Spinal cord (tissue), 10 donors: Measurements from ENCODE around the gene CPA2. TPM values are rescaled to one million over a fixed set of nuclear protein-coding genes. Genes with fewer than 3 reads are reported as not detected.
A peak's percentile ranks its signal among the peaks of the same experiment; 100 is the strongest.
"Not testable (repeated sequence)": the region's sequence is repeated elsewhere in the genome, so short reads cannot be mapped to it uniquely, and the experiment has no call there.

Source experiments
- DNase-seq, 6 donors: peaks; one replicate each; pipeline versions ENCODE4 v3.0.0 to v3.0.0-alpha.2; 2013 to 2015; ENCODE audit warnings: low spot score in 6 of 6, low read depth in 4 of 6
- H3K27ac ChIP-seq: one replicate; pipeline ENCODE4 v1.5.1; 2013; ENCODE audit warnings: low read depth, low read length, control low read depth
- H3K27me3 ChIP-seq: one replicate; pipeline ENCODE4 v1.6.1; 2013; ENCODE audit warnings: low read length; ENCODE audit not compliant: control insufficient read depth, insufficient read depth
- H3K36me3 ChIP-seq: one replicate; pipeline ENCODE4 v1.6.1; 2013; ENCODE audit warnings: low read length; ENCODE audit not compliant: control insufficient read depth, insufficient read depth
- H3K4me1 ChIP-seq: one replicate; pipeline ENCODE4 v1.6.1; 2013; ENCODE audit warnings: low read length; ENCODE audit not compliant: control insufficient read depth, insufficient read depth
- H3K4me3 ChIP-seq: one replicate; pipeline ENCODE4 v1.5.1; 2013; ENCODE audit warnings: low read depth, low read length, control low read depth
- H3K9me3 ChIP-seq: one replicate; pipeline ENCODE4 v1.6.1; 2013; ENCODE audit warnings: low read length; ENCODE audit not compliant: control insufficient read depth, insufficient read depth
- WGBS: methylation state at CpG from one replicate; pipeline ENCODE4 v1.1.5; 2013; ENCODE audit warnings: missing lambda C conversion rate; ENCODE audit not compliant: insufficient coverage; 5-methylcytosine and 5-hydroxymethylcytosine counted together
- polyA plus RNA-seq, 2 donors: library from polyadenylated mRNA; unstranded; fragments of 120-200 nt; gene quantifications; one replicate each; pipeline ENCODE4 v1.2.1, GENCODE V29; 2013; ENCODE audit not compliant: insufficient read length in 2 of 2
- total RNA-seq, 2 donors: library from RNA; depleted of rRNA in 1 of 2; stranded (reverse); fragments of 120-200 nt in 1 of 2; fragments of >200 nt in 1 of 2; gene quantifications; one replicate each; pipeline versions ENCODE4 v1.2.3 to v1.2.4, GENCODE V29; 2013 to 2014
- donor health status: healthy.

The CPA2 gene
- total and polyA plus RNA-seq, 4 donors, result 0.21 to 0.39 (median 0.35) TPM; not detected in 1

- H3K36me3 ChIP-seq, H3K4me1 ChIP-seq, H3K27ac ChIP-seq, H3K27me3 ChIP-seq, H3K9me3 ChIP-seq, H3K4me3 ChIP-seq, DNase-seq: not testable (repeated sequence)
- WGBS, result 97% methylated on average over 4 of the region's 5 CpGs
These were observed 17.8 kb upstream of the CPA2 start for GRCh38 chr7:130248842-130249241.

GRCh38 chr7:130249626-130250025 lies 17.0 kb upstream of the CPA2 start:
- H3K4me3 ChIP-seq, DNase-seq, H3K27ac ChIP-seq, H3K9me3 ChIP-seq, H3K36me3 ChIP-seq, H3K27me3 ChIP-seq, H3K4me1 ChIP-seq: not testable (repeated sequence)
- WGBS, result no CpG with 5 or more reads among the region's 3 CpGs

GRCh38 chr7:130254555-130254954 lies 12.1 kb upstream of the CPA2 start:
- H3K4me3 ChIP-seq, result no peak overlapping the region
- no peaks in the 10 kb centered on the region for H3K36me3 ChIP-seq
- 76% methylated on average over 6 of the region's 6 CpGs for WGBS
- no peaks in the 10 kb centered on the region for H3K4me1 ChIP-seq
- H3K27me3 ChIP-seq, result no peaks in the 10 kb centered on the region
- peaks cover 10% of the 10 kb centered on the region for H3K9me3 ChIP-seq
- H3K27ac ChIP-seq, result no peak overlapping the region
- no peak for DNase-seq

GRCh38 chr7:130256704-130257103 lies 10.0 kb upstream of the CPA2 start:
- Histone ChIP-seq H3K9me3 (peaks cover 14% of the 10 kb centered on the region), H3K27me3 (no peaks in the 10 kb centered on the region), H3K4me3 (no peak overlapping the region), H3K27ac (no peak overlapping the region), H3K4me1 (no peaks in the 10 kb centered on the region), H3K36me3 (no peaks in the 10 kb centered on the region)
- 61% methylated on average over 2 of the region's 2 CpGs for WGBS
- no peak for DNase-seq

GRCh38 chr7:130258494-130259078 lies 8.1 kb upstream of the CPA2 start:
- Histone ChIP-seq H3K27ac (no peak overlapping the region), H3K36me3 (no peaks in the 10 kb centered on the region), H3K4me3 (no peak overlapping the region), H3K27me3 (no peaks in the 10 kb centered on the region), H3K9me3 (peaks cover 14% of the 10 kb centered on the region), H3K4me1 (peaks cover 11% of the 10 kb centered on the region)
- no peak for DNase-seq
- no CpG with 5 or more reads among the region's 1 CpG for WGBS

- DNase-seq, result peak in 1 of 6 donors; percentile 52
- Histone ChIP-seq H3K27me3 (no peaks in the 10 kb centered on the region), H3K9me3 (peaks cover 12% of the 10 kb centered on the region), H3K27ac (no peak overlapping the region), H3K4me3 (no peak overlapping the region), H3K4me1 (peaks cover 11% of the 10 kb centered on the region), H3K36me3 (no peaks in the 10 kb centered on the region)
- WGBS, result 52% methylated on average over 2 of the region's 2 CpGs
These were observed 4.2 kb upstream of the CPA2 start for GRCh38 chr7:130262448-130262847.

GRCh38 chr7:130263130-130263529 lies 3.5 kb upstream of the CPA2 start:
- Histone ChIP-seq H3K4me1 (peaks cover 11% of the 10 kb centered on the region), H3K27ac (no peak overlapping the region), H3K4me3 (no peak overlapping the region), H3K27me3 (no peaks in the 10 kb centered on the region), H3K9me3 (peaks cover 7% of the 10 kb centered on the region), H3K36me3 (no peaks in the 10 kb centered on the region)
- peak in 1 of 6 donors; percentile 7 for DNase-seq
- WGBS, result 67% methylated on average over 1 of the region's 2 CpGs

GRCh38 chr7:130266961-130267321 lies 278 bp downstream of the CPA2 start:
- peaks cover 14% of the 10 kb centered on the region for H3K4me1 ChIP-seq
- no peaks in the 10 kb centered on the region for H3K27me3 ChIP-seq
- no peaks in the 10 kb centered on the region for H3K36me3 ChIP-seq
- no peak overlapping the region for H3K27ac ChIP-seq
- H3K9me3 ChIP-seq, result no peaks in the 10 kb centered on the region
- DNase-seq, result no peak
- no CpG with 5 or more reads among the region's 1 CpG for WGBS
- H3K4me3 ChIP-seq, result no peak overlapping the region

GRCh38 chr7:130268463-130269317 lies 2.0 kb downstream of the CPA2 start:
- no peak overlapping the region for H3K27ac ChIP-seq
- WGBS, result 100% methylated on average over 1 of the region's 6 CpGs
- H3K4me3 ChIP-seq, result no peak overlapping the region
- no peaks in the 10 kb centered on the region for H3K36me3 ChIP-seq
- H3K27me3 ChIP-seq, result no peaks in the 10 kb centered on the region
- no peaks in the 10 kb centered on the region for H3K9me3 ChIP-seq
- H3K4me1 ChIP-seq, result peaks cover 14% of the 10 kb centered on the region
- DNase-seq, result peak in 1 of 6 donors; percentile 42

- no CpG with 5 or more reads among the region's 1 CpG for WGBS
These were observed 2.6 kb downstream of the CPA2 start for GRCh38 chr7:130269318-130269694.

More at GRCh38 chr7:130269318-130269694, 2.6 kb downstream of the CPA2 start:
- Histone ChIP-seq H3K27me3 (no peaks in the 10 kb centered on the region), H3K27ac (no peak overlapping the region), H3K36me3 (no peaks in the 10 kb centered on the region), H3K4me3 (no peak overlapping the region), H3K4me1 (peaks cover 17% of the 10 kb centered on the region), H3K9me3 (no peaks in the 10 kb centered on the region)
- DNase-seq, result no peak
